ENCODE results near the gene CYP24A1. TPM values are rescaled to one million over a fixed set of nuclear protein-coding genes. Genes with fewer than 3 reads are reported as not detected.

The CYP24A1 gene
- total RNA-seq, 1 experiment from 2014 or later: not detected

DNA sequence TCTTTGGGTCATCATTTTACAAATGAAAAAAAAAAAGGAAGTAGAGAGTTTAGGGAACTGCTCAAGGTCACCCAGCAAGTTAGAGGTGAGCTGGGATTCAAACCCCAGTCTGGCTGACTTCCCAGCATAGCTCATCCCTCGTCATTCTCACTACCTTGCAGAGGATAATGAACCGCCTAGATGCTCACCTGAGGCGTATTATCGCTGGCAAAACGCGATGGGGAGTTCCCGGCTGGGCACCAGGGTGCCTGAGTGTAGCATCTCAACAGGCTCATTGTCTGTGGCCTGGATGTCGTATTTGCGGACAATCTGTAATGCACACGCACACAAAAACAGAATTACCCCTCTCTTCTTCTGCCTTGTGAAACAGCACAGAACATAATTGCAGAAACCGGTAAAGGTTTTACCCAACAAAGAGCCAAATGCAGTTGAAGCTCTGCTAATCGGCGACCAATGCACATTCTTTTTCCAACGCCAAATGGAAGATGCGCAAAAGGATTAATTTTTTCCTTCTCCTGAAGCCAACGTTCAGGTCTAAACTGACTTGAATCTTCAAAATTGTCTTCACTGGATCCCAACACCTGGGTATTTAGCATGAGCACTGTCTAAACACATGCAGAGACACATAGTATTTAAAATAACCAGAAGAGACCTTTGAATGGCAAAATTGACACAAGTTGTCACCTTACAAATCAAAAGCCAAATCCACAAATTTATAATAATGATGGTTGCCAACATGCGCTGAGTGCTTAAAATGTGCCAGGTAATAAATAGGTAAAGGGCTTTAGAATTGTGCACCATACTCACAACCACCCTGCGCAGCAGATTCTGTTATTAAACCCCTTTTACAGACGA is 16.6 kb downstream of the CYP24A1 start:
- DNase-seq (ENCODE audit: low read depth): no peak

DNA sequence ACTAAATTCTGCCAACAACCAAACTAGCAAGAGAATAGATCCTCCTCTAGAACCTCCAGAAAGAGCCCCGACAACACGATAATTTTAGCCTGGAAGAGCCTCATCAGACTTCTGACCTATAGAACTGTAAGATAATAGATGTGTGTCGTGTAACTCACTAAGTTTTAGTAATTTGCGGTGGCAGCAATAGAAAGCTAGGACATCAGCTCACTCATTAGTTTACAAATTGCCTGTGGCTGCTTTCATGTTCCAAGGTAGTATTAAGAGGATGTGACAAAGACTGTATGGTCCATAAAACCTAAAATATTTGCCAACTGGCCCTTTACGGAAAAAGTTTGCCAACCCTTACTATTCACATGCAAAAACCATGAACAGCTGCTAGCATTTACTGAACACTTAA is 17.3 kb downstream of the CYP24A1 start:
- DNase-seq (ENCODE audit: low read depth): no peak

DNA sequence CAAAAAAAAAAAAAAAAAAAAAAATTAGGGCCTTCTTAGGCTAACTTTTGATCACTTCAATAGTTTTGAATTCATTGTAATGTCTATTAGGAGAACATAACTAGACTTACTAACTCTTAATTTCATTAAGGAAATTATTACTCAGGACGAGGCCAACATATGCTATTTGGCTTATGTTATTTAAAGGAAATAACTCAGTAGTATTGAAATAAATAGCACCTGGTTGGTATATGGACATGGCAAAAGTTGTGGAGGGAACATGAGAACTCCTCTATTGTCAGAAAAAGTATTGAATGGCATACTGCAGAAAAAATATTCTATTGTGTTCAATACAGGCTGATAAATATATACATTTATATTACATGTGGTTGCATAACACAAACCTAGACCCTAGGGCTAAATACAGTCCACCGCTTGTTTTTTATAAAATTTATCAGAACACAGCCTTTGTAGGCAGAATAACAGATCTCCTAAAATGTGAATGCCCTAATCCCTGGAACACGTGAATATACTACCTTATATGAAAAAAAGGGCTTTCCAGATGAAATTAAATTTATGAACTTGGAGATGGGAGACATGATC is 18.0 kb downstream of the CYP24A1 start:
- no peak for DNase-seq (ENCODE audit: low read depth)

- DNase-seq (ENCODE audit: low read depth): no peak
Measured at GRCh38 chr20:54154439-54154838, 19.3 kb downstream of the CYP24A1 start.

DNA sequence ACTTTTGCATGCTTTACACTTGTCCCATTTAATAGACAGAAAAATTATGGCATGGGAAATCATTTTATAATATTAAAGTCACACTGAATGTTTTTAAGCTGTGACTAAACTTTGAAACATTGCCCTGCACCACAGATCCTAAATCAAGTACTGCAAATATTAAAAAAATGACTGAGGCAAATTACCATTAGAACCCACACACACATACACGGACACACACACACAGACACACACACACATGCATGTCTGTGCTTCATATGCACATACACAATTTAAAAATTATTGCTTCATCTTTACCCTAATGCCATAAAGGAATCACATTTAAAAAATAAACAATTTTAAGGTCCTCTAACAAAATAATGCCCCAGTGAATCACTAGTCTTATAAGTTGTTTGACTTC is 19.9 kb downstream of the CYP24A1 start:
- no peak for DNase-seq (ENCODE audit: low read depth)

GRCh38 chr20:54153041-54153327 is 20.8 kb downstream of the CYP24A1 start:
- DNase-seq (ENCODE audit: low read depth): no peak

- DNase-seq (ENCODE audit: low read depth): no peak
Measured at GRCh38 chr20:54152227-54153040, 21.4 kb downstream of the CYP24A1 start.

- DNase-seq (ENCODE audit: low read depth): no peak
Measured at GRCh38 chr20:54151511-54152226, 22.1 kb downstream of the CYP24A1 start.

- no peak for DNase-seq (ENCODE audit: low read depth)
Measured at GRCh38 chr20:54151075-54151439, 22.7 kb downstream of the CYP24A1 start.

DNA sequence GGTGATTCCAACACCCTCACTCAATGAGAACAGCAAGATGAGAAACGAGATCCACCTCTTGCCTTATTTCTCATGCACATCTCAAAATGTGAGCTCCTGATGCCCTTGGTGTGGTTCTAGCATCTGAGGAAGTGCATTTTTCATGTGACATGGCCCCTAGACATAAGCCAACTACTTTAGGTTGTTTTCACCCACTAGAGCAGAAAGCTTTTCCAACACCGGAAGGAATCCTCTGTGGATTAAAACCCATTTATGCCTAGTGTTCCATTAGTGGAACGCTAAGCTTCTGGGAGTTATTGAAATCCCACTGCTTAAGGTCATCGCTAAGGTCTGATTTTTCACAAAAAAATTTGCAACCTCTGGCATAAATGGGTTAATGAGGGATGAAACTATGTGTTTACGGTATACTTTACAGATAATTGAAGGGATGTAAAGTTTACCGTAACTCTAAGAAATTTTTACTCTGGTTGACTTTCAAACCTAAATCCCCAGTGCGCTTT is 24.0 kb downstream of the CYP24A1 start:
- no peak for DNase-seq (ENCODE audit: low read depth)

DNA sequence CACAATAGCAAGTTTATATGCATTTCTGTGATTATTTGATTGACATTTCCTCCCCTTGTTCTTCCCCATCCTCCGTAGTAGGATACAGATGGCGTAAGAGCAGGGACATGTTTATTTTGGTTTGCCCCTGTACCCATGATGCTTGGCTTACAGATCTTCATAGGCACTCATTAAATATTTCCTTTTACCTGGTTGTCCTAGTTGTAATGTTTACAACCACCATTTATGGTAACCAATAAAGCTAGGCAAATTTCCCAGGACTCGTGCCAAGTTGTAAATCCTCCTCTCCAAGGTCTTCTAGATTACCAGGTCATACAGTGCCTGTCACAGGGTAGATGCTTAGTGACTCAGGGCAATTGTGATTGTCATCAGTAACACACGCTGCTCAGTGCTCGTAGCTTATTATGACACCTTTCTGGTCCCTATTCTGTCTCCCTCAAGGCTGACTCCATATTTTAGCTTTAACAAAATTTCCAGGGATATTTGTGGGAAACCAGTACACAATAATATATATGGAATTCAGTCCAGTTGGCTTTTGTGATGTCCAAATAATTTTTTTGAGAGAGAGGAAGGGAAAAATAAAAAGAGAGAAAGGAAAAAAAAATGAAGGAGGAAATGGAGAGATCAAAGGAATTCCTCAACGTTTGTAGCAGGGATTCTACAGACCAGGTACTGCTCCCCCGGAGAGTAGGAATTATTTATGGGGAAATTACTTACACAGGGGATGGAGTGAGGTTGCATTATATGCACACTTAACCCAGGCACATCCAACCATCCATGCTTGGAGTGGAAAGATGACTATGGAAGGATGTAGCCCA is 24.6 kb downstream of the CYP24A1 start:
- no peak for DNase-seq (ENCODE audit: low read depth)

GRCh38 chr20:54146672-54147071 is 27.1 kb downstream of the CYP24A1 start:
- no peak for DNase-seq (ENCODE audit: low read depth)

- DNase-seq (ENCODE audit: low read depth): no peak
Measured at GRCh38 chr20:54144847-54145414, 28.9 kb downstream of the CYP24A1 start.

DNA sequence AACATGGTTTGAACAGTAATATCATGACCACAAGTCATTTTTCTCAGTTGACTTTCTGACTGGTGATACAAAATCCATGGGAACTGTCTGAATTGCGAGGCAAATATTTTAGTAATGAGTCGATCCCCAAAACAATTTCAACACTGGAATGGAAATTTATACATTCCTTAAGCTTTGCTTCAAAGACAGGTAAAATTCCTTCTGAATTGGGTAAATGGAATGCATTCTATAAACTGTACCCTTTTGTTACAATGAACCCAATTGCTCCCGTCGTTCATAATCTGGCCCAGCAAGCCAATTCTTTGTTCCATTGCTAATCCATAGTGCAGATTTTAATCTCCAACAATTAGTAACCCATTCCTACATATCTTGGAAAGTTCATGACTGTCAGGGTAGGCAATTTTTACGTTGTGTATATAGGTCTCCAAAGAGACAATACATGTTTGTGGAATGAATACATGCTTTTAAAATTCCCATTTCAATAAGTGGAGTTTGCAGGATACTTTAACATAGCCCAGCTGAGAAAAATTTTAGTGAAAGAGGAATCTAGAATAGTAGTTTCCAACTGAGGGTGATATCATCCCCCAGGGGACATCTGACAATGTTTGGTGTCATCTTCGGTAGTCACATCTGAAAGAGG is 32.7 kb downstream of the CYP24A1 start:
- DNase-seq (ENCODE audit: low read depth): peak; percentile 66

GRCh38 chr20:54140486-54140885 is 33.3 kb downstream of the CYP24A1 start:
- no peak for DNase-seq (ENCODE audit: low read depth)

- no peak for DNase-seq (ENCODE audit: low read depth)
Measured at GRCh38 chr20:54140067-54140466, 33.7 kb downstream of the CYP24A1 start.

GRCh38 chr20:54139188-54139587 is 34.6 kb downstream of the CYP24A1 start:
- DNase-seq (ENCODE audit: low read depth): no peak

DNA sequence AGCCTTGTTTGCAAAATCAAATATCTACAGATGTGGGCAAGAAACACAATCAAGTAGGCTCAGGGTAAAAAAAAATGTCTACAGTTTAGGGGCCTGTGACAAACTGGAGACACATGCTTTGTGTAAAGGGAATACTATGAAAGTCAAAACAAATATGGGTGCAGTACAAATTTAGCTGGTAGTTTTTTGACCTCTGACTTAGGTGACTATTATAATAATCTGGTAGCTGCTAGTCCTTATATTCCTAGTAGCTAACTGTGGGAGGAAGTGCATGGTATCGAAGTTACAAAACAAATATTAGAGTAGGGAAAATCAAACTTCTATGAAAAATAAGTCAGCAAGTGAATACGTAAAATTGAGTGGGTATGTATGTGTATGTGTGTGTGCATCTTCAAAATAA is 35.4 kb downstream of the CYP24A1 start:
- no peak for DNase-seq (ENCODE audit: low read depth)

DNA sequence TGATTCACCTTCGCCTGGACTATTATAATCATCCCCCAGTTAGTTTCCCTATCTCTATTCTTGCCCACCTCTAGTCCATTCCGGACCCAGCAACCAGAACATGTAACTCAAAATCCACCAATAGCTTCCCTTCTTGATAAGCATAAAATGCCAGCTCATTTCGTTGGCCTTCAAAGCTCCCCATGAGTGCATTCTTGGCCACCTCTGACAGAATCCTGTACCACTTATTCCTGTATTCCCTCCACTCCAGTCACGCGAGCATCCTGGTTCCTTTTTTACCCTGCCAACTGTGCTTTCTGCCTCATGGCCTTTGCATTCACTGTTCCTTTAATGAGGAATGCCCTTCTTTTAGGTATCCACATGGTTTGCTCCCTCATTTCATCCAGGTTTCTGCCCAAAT is 36.7 kb downstream of the CYP24A1 start:
- DNase-seq (ENCODE audit: low read depth): no peak
